ENCODE data around the gene DET1.

DET1 gene

DNA sequence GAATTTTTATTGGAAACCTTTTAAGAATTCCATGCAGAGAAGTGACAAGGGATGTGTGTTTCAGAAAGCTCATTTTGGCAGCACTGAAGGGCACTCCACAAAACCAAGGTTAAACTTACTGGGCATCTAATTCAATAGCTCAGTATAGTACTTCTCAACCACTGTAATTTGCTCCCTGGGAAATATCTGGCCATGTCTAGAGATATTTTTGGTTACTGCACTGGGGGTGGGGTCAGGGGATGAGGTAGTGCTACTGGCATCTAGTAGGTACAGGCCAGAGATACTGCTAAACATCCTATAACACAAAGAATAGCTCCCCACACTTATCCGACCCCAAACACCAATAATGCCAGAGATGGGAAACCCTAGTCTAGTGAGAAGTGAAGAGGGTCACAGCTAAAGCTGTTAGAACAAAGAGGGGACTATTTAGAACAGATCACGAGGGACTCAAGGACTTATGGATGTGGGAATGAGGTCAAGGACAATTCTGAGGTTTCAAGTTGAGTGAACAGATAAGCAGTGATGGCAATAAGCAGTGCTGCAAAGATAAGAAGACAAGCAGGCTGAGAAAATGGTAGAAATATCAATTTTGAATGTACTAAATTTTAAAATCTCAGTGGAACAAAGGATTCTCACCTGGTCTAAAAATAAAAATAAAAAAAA lies 82.5 kb downstream of the DET1 start:
- DNase-seq = no peak
